Measurements from ENCODE around the gene ACAN. TPM values are rescaled to one million over a fixed set of nuclear protein-coding genes. Genes with fewer than 3 reads are reported as not detected.

ACAN gene
- total RNA-seq, 2 donors from 2014 or later: 1.6 TPM; not detected in 1

DNA sequence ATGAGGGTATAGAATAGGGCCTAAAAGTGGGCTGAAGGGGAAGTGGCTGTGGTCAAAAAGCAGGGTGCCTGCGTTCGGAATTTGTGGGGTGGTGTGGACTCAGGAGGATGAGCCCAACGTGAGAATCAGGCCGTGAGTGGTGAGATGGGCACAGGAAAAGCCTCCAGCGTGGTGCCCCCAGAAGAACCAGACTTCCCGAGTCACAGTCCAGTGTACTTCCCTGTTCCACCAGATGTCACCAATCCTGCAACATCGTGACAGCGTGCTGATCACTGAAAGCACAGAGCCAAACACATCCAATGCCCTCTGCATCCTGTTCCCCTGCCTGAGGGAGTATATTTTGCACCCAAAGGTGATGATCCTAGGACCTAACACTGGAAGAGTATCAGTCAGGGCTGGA is 20.8 kb upstream of the ACAN start:
- intact Hi-C loops (cut with DNase I): no loop called here
- no peaks in the 10 kb centered on the region for H3K36me3 ChIP-seq (replicated peaks in 1 of 2; ENCODE audit: insufficient read depth in 1 of 2, low read depth in 2 of 2)
- DNase-seq: no peak
- no peaks in the 10 kb centered on the region for H3K9me3 ChIP-seq
- WGBS, 2 donors: 50 to 65% methylated on average over 8 of the region's 8 CpGs
- H3K27me3 ChIP-seq: no peaks in the 10 kb centered on the region
- no peak for ATAC-seq
- no peak overlapping the region for H3K4me3 ChIP-seq
- no peak overlapping the region for H3K27ac ChIP-seq
- H3K4me1 ChIP-seq: no peaks in the 10 kb centered on the region
- TF ChIP-seq, protein P1, sequence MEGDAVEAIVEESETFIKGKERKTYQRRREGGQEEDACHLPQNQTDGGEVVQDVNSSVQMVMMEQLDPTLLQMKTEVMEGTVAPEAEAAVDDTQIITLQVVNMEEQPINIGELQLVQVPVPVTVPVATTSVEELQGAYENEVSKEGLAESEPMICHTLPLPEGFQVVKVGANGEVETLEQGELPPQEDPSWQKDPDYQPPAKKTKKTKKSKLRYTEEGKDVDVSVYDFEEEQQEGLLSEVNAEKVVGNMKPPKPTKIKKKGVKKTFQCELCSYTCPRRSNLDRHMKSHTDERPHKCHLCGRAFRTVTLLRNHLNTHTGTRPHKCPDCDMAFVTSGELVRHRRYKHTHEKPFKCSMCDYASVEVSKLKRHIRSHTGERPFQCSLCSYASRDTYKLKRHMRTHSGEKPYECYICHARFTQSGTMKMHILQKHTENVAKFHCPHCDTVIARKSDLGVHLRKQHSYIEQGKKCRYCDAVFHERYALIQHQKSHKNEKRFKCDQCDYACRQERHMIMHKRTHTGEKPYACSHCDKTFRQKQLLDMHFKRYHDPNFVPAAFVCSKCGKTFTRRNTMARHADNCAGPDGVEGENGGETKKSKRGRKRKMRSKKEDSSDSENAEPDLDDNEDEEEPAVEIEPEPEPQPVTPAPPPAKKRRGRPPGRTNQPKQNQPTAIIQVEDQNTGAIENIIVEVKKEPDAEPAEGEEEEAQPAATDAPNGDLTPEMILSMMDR (IDR thresholded peaks at IDR 0.05): no peak
- TF ChIP-seq POLR2A (IDR thresholded peaks at IDR 0.05): no peak

DNA sequence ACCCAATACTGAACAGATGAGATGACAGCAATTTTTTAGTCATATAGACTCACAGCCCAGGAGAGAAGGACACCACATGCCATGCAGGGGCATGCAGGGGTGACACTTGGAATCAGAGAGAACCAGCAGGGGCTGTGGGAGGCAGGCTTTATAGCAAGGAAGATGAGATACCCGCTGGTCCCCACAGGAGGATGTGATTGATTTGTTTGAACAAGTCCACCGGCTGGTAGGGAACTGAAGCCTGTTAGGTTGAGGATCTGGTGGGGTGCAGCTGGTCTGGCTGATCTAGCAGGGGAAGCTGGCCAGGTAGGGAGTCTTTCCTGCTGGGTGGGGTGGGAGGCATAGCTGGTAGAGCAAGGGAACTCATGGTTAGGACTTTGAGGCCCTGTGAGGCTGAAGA is 18.0 kb upstream of the ACAN start:
- intact Hi-C loops (cut with DNase I): no loop called here
- Histone ChIP-seq H3K27me3 (no peaks in the 10 kb centered on the region), H3K4me1 (no peaks in the 10 kb centered on the region), H3K36me3 (replicated peaks in 1 of 2; ENCODE audit: insufficient read depth in 1 of 2, low read depth in 2 of 2) (no peaks in the 10 kb centered on the region), H3K27ac (no peak overlapping the region), H3K9me3 (no peaks in the 10 kb centered on the region), H3K4me3 (no peak overlapping the region)
- WGBS, 2 donors: 14 to 46% methylated on average over 2 of the region's 2 CpGs
- ATAC-seq (no peak), DNase-seq (no peak)
- TF ChIP-seq, protein P1 (IDR thresholded peaks at IDR 0.05): no peak
- TF ChIP-seq POLR2A (IDR thresholded peaks at IDR 0.05): no peak

DNA sequence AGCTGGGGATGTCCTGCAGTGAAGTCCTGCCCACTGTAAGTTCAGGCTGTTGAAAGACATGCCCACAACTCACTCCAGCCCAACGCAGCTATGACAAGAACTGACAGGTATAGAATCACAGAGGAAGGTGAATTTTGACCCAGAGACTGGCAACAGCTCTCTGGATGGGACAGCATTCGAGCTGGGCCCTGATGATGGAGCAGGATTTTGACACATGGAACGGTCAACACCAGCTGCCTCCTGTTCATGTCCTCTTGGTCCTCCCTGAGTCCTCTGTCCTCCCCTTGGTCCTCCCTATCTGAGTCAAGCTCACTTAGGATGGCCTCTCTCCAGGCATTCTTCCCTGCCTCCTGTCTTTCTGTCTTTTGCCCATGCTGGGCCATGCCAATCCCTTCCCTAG is 15.2 kb upstream of the ACAN start:
- intact Hi-C loops (cut with DNase I): no loop called here
- ATAC-seq (no peak), DNase-seq (no peak)
- Histone ChIP-seq H3K27me3 (peaks cover 0 to 2% of the 10 kb centered on the region in 2 donors), H3K9me3 (no peaks in the 10 kb centered on the region), H3K4me3 (no peak overlapping the region), H3K27ac (no peak overlapping the region), H3K36me3 (replicated peaks in 1 of 2; ENCODE audit: insufficient read depth in 1 of 2, low read depth in 2 of 2) (no peaks in the 10 kb centered on the region), H3K4me1 (no peaks in the 10 kb centered on the region)
- WGBS, 2 donors: 61 to 68% methylated on average over 3 of the region's 3 CpGs
- TF ChIP-seq POLR2A (IDR thresholded peaks at IDR 0.05): no peak
- TF ChIP-seq, protein P1 (IDR thresholded peaks at IDR 0.05): no peak

DNA sequence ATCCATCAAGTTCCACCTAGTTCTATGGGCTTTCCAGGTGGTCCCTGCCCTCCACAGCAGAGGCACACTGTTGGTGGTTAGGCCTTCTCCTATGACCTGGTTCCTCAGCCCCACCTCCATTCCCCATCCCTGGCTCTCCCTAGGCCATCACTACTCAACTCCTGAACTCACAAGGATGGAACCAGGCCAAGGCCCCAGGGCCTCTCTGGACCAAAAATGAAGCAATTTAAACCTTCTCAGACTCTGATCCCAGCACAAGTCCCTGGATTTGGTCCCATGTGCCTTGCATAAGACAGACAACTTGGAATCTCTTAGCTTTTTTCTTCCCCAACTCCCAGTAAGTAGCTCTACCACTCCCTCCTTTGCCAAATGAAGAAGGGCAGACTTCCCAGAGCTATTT is 14.4 kb upstream of the ACAN start:
- intact Hi-C loops (cut with DNase I): no loop called here

DNA sequence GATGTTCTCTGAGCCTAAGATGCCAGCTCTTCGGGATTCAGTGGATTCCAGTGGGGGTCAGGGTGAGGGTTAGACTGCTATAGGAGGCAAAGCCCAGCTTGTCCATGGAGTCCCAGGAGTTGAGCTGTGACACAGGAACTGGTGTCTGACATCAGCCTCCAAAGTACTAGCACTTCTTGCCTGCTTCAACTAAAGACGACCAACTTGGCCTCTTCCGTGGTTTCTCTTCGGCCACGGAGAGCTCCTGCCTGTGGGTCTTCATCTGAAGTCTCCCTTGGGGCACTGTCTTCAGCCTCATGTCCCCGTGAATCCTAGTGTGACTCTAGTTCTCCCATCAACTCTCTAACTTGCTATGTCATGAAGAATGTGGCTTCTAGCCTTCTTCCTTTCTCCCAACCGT is 12.8 kb upstream of the ACAN start:
- ATAC-seq (no peak), DNase-seq (no peak)
- no peak overlapping the region for H3K4me3 ChIP-seq
- H3K4me1 ChIP-seq: no peaks in the 10 kb centered on the region
- no peak overlapping the region for H3K27ac ChIP-seq
- no peaks in the 10 kb centered on the region for H3K36me3 ChIP-seq (replicated peaks in 1 of 2; ENCODE audit: insufficient read depth in 1 of 2, low read depth in 2 of 2)
- TF ChIP-seq, protein P1 (IDR thresholded peaks at IDR 0.05): no peak
- no peak for TF ChIP-seq POLR2A (IDR thresholded peaks at IDR 0.05)
- H3K27me3 ChIP-seq: peaks cover 0 to 9% of the 10 kb centered on the region in 2 donors
- H3K9me3 ChIP-seq: no peaks in the 10 kb centered on the region
- 81 to 89% methylated on average over 7 of the region's 7 CpGs for WGBS, 2 donors
- intact Hi-C loops (cut with DNase I): no loop called here

More for the DNA sequence above, 14.4 kb upstream of the ACAN start:
- Histone ChIP-seq H3K27me3 (peaks cover 0 to 9% of the 10 kb centered on the region in 2 donors), H3K36me3 (replicated peaks in 1 of 2; ENCODE audit: insufficient read depth in 1 of 2, low read depth in 2 of 2) (no peaks in the 10 kb centered on the region), H3K4me1 (no peaks in the 10 kb centered on the region), H3K4me3 (no peak overlapping the region), H3K27ac (no peak overlapping the region), H3K9me3 (no peaks in the 10 kb centered on the region)
- DNase-seq: no peak
- ATAC-seq: no peak
- no peak for TF ChIP-seq POLR2A (IDR thresholded peaks at IDR 0.05)
- TF ChIP-seq, protein P1 (IDR thresholded peaks at IDR 0.05): no peak
